H9 (cell line): ENCODE results near the gene ASCC2. TPM values are rescaled to one million over a fixed set of nuclear protein-coding genes. Genes with fewer than 3 reads are reported as not detected.
A peak's percentile ranks its signal among the peaks of the same experiment; 100 is the strongest.

Experiments used
- DNase-seq: peaks from one replicate; pipeline ENCODE4 v3.0.0-alpha.2; 2017
- H2AFZ ChIP-seq: one replicate; pipeline ENCODE4 v1.6.1; 2013; ENCODE audit warnings: mild to moderate bottlenecking, low read length, control low read depth, moderate library complexity
- H2AK5ac ChIP-seq: 2 replicates; pipeline ENCODE4 v1.6.1; 2013; ENCODE audit warnings: low read length, control low read depth, mixed read lengths; ENCODE audit not compliant: insufficient read length
- H2BK120ac ChIP-seq: one replicate; pipeline ENCODE4 v1.6.1; 2013; ENCODE audit warnings: low read depth, mild to moderate bottlenecking, low read length, control low read depth, inconsistent platforms; ENCODE audit not compliant: poor library complexity, severe bottlenecking
- H2BK12ac ChIP-seq: 2 replicates; pipeline ENCODE4 v1.6.1; 2013; ENCODE audit warnings: low read length, control low read depth, mixed read lengths, low read depth; ENCODE audit not compliant: insufficient read length
- H2BK15ac ChIP-seq: 2 replicates; pipeline ENCODE4 v1.6.1; 2013; ENCODE audit warnings: low read depth, low read length, control low read depth
- H2BK20ac ChIP-seq: one replicate; pipeline ENCODE4 v1.6.1; 2013; ENCODE audit warnings: low read depth, mild to moderate bottlenecking, low read length, control low read depth, inconsistent platforms; ENCODE audit not compliant: poor library complexity, severe bottlenecking
- H2BK5ac ChIP-seq: 2 replicates; pipeline ENCODE4 v1.6.1; 2013; ENCODE audit warnings: low read length, control low read depth, mixed read lengths; ENCODE audit not compliant: insufficient read length
- H3K14ac ChIP-seq: 2 replicates; pipeline ENCODE4 v1.6.1; 2013; ENCODE audit warnings: low read length, control low read depth; ENCODE audit not compliant: insufficient read depth
- H3K18ac ChIP-seq: 2 replicates; pipeline ENCODE4 v1.6.1; 2013; ENCODE audit warnings: low read depth, mild to moderate bottlenecking, mixed read lengths, low read length, control low read depth; ENCODE audit not compliant: insufficient read length
- H3K23ac ChIP-seq: 2 replicates; pipeline ENCODE4 v1.6.1; 2013; ENCODE audit warnings: low read length, control low read depth, mixed read lengths, low read depth; ENCODE audit not compliant: insufficient read length
- H3K23me2 ChIP-seq: 2 replicates; pipeline ENCODE4 v1.6.1; 2013; ENCODE audit warnings: low read depth, mild to moderate bottlenecking, mixed read lengths, low read length, control low read depth; ENCODE audit not compliant: insufficient read length, poor library complexity, severe bottlenecking
- H3K27ac ChIP-seq: 2 replicates; pipeline ENCODE4 v1.5.1; 2013; ENCODE audit warnings: low read length, control low read depth, mixed read lengths, low read depth; ENCODE audit not compliant: insufficient read length
- H3K27me3 ChIP-seq: 2 replicates; pipeline ENCODE4 v1.6.1; 2013; ENCODE audit warnings: low read length, control low read depth, inconsistent platforms; ENCODE audit not compliant: insufficient read depth
- H3K4ac ChIP-seq: 2 replicates; pipeline ENCODE4 v1.6.1; 2013; ENCODE audit warnings: low read depth, mild to moderate bottlenecking, control low read depth, inconsistent platforms, low read length, moderate library complexity
- H3K4me1 ChIP-seq: 2 replicates; pipeline ENCODE4 v1.6.1; 2013; ENCODE audit warnings: low read length, control low read depth, inconsistent platforms; ENCODE audit not compliant: insufficient read depth
- H3K4me2 ChIP-seq: 2 replicates; pipeline ENCODE4 v1.6.1; 2013; ENCODE audit warnings: low read length, control low read depth, mixed read lengths; ENCODE audit not compliant: insufficient read length, insufficient read depth
- H3K56ac ChIP-seq: 2 replicates; pipeline ENCODE4 v1.6.1; 2013; ENCODE audit warnings: low read depth, mild to moderate bottlenecking, mixed read lengths, low read length, control low read depth; ENCODE audit not compliant: insufficient read length
- H3K79me1 ChIP-seq: 2 replicates; pipeline ENCODE4 v1.6.1; 2013; ENCODE audit warnings: low read depth, mild to moderate bottlenecking, moderate library complexity, low read length, control low read depth, inconsistent platforms; ENCODE audit not compliant: insufficient read depth, poor library complexity, severe bottlenecking
- H3K79me2 ChIP-seq: 2 replicates; pipeline ENCODE4 v1.6.1; 2013; ENCODE audit warnings: low read length, control low read depth, inconsistent platforms; ENCODE audit not compliant: insufficient read depth
- H3K9ac ChIP-seq: 2 replicates; pipeline ENCODE4 v1.6.1; 2013; ENCODE audit warnings: low read length, control low read depth, mixed read lengths; ENCODE audit not compliant: insufficient read length; ENCODE audit errors: extremely low read depth
- H3K9me3 ChIP-seq: one replicate; pipeline ENCODE4 v1.6.1; 2013; ENCODE audit warnings: low read depth, low read length, inconsistent platforms; ENCODE audit not compliant: control insufficient read depth
- H3T11ph ChIP-seq: one replicate; pipeline ENCODE4 v1.6.1; 2013; ENCODE audit warnings: mild to moderate bottlenecking, low read length, control low read depth, inconsistent platforms
- H4K20me1 ChIP-seq: one replicate; pipeline ENCODE4 v1.6.1; 2013; ENCODE audit not compliant: control insufficient read depth, insufficient read length, insufficient read depth
- H4K5ac ChIP-seq: 2 replicates; pipeline ENCODE4 v1.6.1; 2013; ENCODE audit warnings: low read depth, mild to moderate bottlenecking, mixed read lengths, low read length, control low read depth; ENCODE audit not compliant: insufficient read length
- H4K8ac ChIP-seq: replicated peaks from 2 replicates; pipeline ENCODE4 v1.6.1; 2013; ENCODE audit warnings: low read length, control low read depth, mixed read lengths, low read depth; ENCODE audit not compliant: insufficient read length
- H4K91ac ChIP-seq: 2 replicates; pipeline ENCODE4 v1.6.1; 2013; ENCODE audit warnings: low read depth, mild to moderate bottlenecking, moderate library complexity, mixed read lengths, low read length, control low read depth; ENCODE audit not compliant: insufficient read length
- H3K27ac Mint-ChIP-seq, 3 experiments: 2 replicates in 2 of 3; 3 replicates in 1 of 3; pipeline ENCODE4 v1.8.0; 2020 to 2021; ENCODE audit warnings: mixed read lengths in 3 of 3, mild to moderate bottlenecking in 1 of 3, moderate library complexity in 1 of 3
- H3K27me3 Mint-ChIP-seq: 2 replicates; pipeline ENCODE4 v1.8.0; 2021; ENCODE audit warnings: low read depth, mild to moderate bottlenecking, moderate library complexity, mixed read lengths
- H3K36me3 Mint-ChIP-seq, 3 experiments: 2 replicates in 2 of 3; 3 replicates in 1 of 3; pipeline ENCODE4 v1.8.0; 2020 to 2021; ENCODE audit warnings: low read depth in 3 of 3, mixed read lengths in 3 of 3; ENCODE audit not compliant: insufficient read depth in 1 of 3
- H3K4me1 Mint-ChIP-seq, 2 experiments: 2 replicates each; pipeline ENCODE4 v1.8.0; 2020; ENCODE audit warnings: mixed read lengths in 2 of 2
- H3K4me3 Mint-ChIP-seq, 2 experiments: 2 replicates in 1 of 2; 3 replicates in 1 of 2; pipeline ENCODE4 v1.8.0; 2020 to 2021; ENCODE audit warnings: mild to moderate bottlenecking in 2 of 2, mixed read lengths in 2 of 2, moderate library complexity in 1 of 2
- H3K9me3 Mint-ChIP-seq, 2 experiments: 2 replicates in 1 of 2; 3 replicates in 1 of 2; pipeline ENCODE4 v1.8.0; 2020; ENCODE audit warnings: mild to moderate bottlenecking in 2 of 2, mixed read lengths in 2 of 2, moderate library complexity in 1 of 2
- CTCF ChIP-seq: fragments of 200-600 bp; sonication (generic); conservative IDR thresholded peaks from 3 replicates; pipeline ENCODE4 v1.8.0; 2021; ENCODE audit warnings: antibody characterized with exemption, mild to moderate bottlenecking
- WGBS: extraction: QIAGEN DNeasy Blood & Tissue Kit; methylation state at CpG from one replicate; pipeline ENCODE4 v1.1.7; 2013; ENCODE audit warnings: missing lambda C conversion rate, low lambda C conversion rate, mixed read lengths; ENCODE audit not compliant: insufficient read length; ENCODE audit errors: extremely low coverage; 5-methylcytosine and 5-hydroxymethylcytosine counted together
- total RNA-seq: library from RNA; stranded (reverse); gene quantifications from 2 replicates; pipeline ENCODE4 v1.2.1, GENCODE V29; 2021

ASCC2 gene
- total RNA-seq, 1 experiment from 2014 or later, result 48.2 TPM

- no peak overlapping the region for H2BK120ac ChIP-seq
- no peak overlapping the region for H2AFZ ChIP-seq
- no peak overlapping the region for H3K27ac ChIP-seq
- no peak overlapping the region for H3T11ph ChIP-seq
- no peaks in the 10 kb centered on the region for H4K20me1 ChIP-seq
- H3K56ac ChIP-seq, result no peak overlapping the region
- no peak overlapping the region for H3K4me2 ChIP-seq
- H2BK5ac ChIP-seq, result no peak overlapping the region
- TF ChIP-seq CTCF, result no peak
- H4K8ac ChIP-seq, result no peak overlapping the region
- no peak overlapping the region for H3K18ac ChIP-seq
- Mint-ChIP-seq H3K27ac (0 out of 7 replicates have a peak overlapping the region, but pooled peaks of 2 of the 3 experiments have one; percentile 20 to 34), H3K36me3 (peaks cover 12 to 69% (median 57%) of the 10 kb centered on the region in 3 experiments; a peak in 6 of 7 replicates), H3K4me1 (peaks cover 0 to 5% of the 10 kb centered on the region in 2 experiments; a peak in 1 of 4 replicates), H3K4me3 (no peak overlapping the region), H3K27me3 (peaks cover 2% of the 10 kb centered on the region; the same call in 1 of the 2 replicates), H3K9me3 (no peaks in the 10 kb centered on the region)
- H2BK20ac ChIP-seq, result no peak overlapping the region
- H2BK12ac ChIP-seq, result no peak overlapping the region
- H3K27me3 ChIP-seq, result no peaks in the 10 kb centered on the region
- no peak overlapping the region for H4K91ac ChIP-seq
- H2BK15ac ChIP-seq, result no peak overlapping the region
- no peak overlapping the region for H3K14ac ChIP-seq
- H3K79me2 ChIP-seq, result no peaks in the 10 kb centered on the region
- H3K9ac ChIP-seq, result no peak overlapping the region
- DNase-seq, result no peak
- H2AK5ac ChIP-seq, result no peak overlapping the region
- WGBS, result no CpG with 5 or more reads among the region's 7 CpGs
- no peaks in the 10 kb centered on the region for H3K23me2 ChIP-seq
- H3K4me1 ChIP-seq, result no peaks in the 10 kb centered on the region
- no peak overlapping the region for H4K5ac ChIP-seq
- no peak overlapping the region for H3K23ac ChIP-seq
- no peaks in the 10 kb centered on the region for H3K79me1 ChIP-seq
- no peaks in the 10 kb centered on the region for H3K9me3 ChIP-seq
- no peak overlapping the region for H3K4ac ChIP-seq
Observed at GRCh38 chr22:29821291-29822016, 16.6 kb downstream of the ASCC2 start.
